Stimulated activated CD4-positive, alpha-beta T cell treated with anti-CD3 and anti-CD28 coated beads, Interleukin-1b, Interleukin-23, amount 100 ng/mL, for 4 hours (primary cell): Measurements from ENCODE around the gene KRT7.

Experiments used
- DNase-seq, 2 donors: peaks; one replicate each; pipeline ENCODE4 v3.0.0-alpha.2; 2020; ENCODE audit warnings: low read depth in 2 of 2

The KRT7 gene

GRCh38 chr12:52232674-52233461, at the start of gene KRT7:
Gene KRT7, plus strand, starts transcription at chr12:52233243. Its CDS starts 54 bp downstream, at chr12:52233297.
- DNase-seq = no peak

DNA sequence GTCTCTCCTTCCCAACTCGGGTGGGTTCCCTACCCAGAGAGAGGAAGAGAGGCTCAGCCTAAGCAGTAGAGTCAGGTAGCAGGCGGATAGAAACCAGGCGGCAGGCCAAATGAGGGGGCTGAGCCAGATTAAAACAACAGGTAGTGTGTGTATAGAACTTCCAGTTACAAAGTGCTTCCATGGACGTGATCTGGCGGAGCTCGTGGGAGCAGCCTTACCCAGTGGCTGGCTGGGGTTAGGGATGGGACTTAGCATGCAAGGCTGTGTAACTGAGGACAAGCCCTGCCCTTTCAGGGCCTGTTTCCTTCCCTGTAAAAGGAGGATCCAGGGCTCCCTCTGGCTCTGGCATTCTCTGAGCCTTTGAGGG, 49.5 kb upstream of the KRT7 start:
- DNase-seq = no peak

- no peak for DNase-seq
Observed at GRCh38 chr12:52183971-52184370, 49.1 kb upstream of the KRT7 start.

DNA sequence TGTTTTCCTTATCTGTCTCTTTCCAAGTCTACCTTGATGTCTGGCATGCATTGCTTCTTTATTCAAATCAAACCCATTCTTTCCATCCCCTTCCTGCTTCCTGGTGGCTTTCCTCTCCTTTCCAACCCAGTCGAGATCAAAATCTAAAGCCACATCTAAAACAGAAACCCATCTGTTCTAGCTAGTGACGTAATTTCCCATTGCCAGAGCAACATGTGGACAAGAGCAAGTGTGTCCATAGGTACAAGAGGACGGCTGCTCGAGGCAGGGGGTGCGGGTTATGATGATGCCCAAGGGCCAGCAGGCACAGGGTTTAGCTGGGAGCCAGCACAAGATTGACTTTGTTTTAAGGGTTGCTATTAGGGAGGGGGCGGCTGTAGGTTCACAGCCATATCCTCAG, 48.2 kb upstream of the KRT7 start:
- DNase-seq = no peak

DNA sequence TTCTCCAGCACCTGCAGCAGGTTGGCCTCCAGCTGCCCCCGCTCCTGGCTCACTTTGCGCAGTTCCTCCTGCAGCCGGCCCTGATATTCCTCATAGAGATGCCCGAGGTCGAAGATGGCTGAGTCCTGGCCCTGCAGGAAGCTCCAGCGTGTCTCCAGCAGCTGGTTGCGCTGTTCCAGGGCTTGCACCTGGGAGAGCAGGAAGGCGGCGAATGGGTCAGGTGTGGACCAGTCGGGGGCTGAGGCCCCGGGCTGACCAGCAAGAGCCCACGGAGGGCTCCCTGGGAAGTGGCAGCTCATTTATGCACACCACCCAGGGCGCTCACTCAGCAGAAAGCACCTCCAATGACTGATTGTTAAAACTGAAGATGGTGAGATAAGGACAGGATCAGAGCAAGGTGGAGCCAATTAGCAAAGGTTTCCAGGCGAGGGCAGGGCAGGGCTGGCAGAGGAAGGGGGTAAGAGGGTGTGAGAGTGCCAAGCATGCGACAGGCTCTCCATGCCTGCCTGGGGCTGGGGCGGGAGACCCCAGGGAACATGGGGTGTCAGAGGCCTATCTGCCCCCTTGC, 47.6 kb upstream of the KRT7 start:
- no peak for DNase-seq

DNA sequence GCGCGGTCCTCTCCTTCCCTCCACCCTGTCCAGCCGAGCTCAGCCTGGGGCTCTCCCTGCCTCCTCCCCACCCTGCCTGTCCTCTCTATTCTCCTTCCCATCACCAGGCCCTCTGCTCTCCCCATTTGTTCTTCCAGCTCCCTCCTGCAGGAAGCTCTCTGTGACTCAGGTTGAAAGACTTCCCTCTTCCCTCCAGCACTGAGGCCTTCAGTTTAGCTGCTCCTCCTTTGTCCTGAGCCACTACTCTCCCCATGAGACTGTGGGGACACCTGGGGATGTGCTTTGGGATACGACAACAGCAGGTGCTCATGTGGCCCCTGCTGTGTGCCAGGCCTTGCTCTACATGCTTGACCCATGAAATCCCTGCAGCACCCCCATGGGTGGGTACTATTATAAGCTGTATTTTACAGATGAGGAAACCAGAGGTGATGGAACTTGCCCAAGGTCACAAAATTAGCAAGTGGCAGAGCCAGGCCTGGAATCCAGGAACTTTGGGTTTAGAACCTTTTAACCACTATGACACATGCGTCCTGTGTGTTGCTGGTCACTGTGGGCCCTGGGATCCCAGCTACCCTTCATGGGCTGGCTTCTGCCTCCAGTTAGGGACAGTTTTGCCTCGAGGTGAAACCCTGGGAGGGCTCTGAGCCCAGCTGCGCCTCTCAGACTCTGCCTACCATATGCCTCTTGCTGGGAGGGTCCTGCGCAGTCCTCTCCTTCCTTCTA, 46.8 kb upstream of the KRT7 start:
- DNase-seq = no peak

DNA sequence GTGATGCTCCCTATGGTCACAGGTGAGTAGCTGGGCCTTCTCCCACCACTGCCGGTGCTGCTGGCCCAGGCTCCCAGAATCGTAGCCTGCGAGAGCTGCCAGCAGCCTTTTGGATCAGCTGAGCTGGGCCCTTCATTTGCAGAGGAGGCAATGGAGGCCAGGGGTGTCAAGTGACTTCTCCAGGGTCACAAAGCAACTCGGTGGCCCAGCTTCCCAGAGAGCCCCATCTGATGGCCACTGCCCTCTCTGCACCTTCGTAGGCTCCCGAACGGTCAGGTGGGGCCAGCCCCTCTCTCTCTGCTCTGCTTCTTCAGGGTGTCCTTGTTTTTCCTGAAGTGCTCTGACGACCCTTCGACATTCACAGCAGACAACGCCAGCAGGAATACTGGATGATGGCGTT, 45.8 kb upstream of the KRT7 start:
- DNase-seq = no peak

DNA sequence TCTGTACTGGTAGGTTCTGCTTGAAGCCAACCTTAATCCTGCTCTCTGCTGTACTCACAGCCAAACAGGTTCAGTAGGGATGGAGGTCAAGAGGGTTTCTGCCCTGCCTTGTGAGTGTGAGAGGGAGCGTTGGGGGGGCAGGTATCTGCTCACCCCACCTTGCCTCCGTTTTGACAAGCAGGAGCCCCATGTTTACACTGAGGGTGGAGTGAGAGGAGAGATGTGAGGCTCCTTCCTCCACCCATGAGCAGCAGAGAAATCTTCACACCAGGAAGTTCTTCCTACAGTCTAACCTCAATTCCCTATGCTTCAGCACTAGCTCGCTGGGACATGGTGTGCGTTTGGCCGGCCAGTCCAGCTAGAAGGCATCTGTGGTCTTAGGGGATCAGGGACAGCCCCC, 45.4 kb upstream of the KRT7 start:
- DNase-seq = no peak

- DNase-seq = no peak
Observed at GRCh38 chr12:52188658-52189057, 44.4 kb upstream of the KRT7 start.

- DNase-seq = no peak
Observed at GRCh38 chr12:52189376-52190174, 43.5 kb upstream of the KRT7 start.

GRCh38 chr12:52190860-52191729, 41.9 kb upstream of the KRT7 start:
- no peak for DNase-seq

- DNase-seq = no peak
Observed at GRCh38 chr12:52191841-52192791, 40.9 kb upstream of the KRT7 start, which contains the start of gene KRT80. Gene KRT80, minus strand, starts transcription at chr12:52192014. Its CDS starts 112 bp downstream, at chr12:52191902.

DNA sequence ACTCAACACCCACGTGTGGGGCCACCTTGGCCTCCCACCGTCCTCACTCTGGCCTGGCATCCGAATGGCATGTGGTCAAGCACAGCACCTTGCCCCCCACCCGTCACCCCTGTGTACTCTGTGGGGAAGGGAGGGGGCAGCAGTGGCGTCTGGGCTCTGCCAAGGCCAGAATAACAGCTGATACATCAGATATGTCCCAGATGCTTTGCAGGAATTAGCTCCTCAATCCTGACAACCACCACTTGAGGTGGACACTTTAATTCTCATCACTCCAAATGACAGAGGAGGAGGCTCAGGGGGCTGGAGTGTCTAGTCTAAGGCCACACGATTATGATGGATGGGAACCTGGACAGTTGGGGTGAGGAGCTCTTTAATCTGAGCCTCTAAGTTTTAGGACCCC, 39.5 kb upstream of the KRT7 start:
- DNase-seq = no peak

GRCh38 chr12:52193991-52194390, 39.1 kb upstream of the KRT7 start:
- no peak for DNase-seq

GRCh38 chr12:52195065-52195730, 37.8 kb upstream of the KRT7 start:
- DNase-seq = no peak

DNA sequence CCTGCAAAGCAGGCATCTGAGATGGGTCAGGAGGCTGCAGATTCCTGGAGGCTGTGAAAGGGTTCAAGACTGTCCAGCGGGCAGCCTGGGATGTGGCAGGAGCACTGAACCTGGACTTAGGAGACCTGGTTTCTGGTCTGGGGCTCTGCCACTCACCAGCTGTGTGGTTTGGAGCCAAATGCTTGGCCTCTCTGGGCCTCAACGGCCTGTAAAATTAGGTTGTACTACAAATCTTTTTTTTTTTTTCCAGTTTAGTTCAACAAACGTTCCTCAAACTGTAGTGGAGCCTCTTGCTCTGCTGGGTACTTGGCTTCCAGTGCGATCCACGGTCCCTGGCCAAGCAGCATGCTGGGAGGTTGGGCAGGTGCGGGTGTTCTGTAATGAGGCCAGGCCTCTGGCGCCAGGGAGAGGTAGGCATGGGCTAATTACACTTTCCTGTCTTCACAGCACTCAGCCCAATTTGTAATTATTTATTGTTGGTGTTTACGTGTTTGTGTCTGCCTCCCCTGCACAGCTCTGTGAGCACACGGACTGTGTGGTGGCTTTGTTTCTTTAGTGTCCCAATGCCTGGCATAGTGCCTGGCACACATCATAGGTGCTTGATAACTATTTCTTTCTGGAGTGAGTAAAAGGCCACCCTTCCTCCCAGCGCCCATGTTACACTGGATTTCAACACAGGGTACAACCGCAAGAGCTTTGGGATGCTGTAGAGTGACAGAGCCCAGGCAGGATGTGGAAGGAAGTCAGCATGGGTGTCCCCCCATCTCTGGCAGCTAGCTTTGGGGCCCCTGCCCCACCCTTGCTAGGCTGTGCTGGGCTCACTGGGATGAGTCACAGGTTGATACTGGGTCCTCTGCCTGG, 35.4 kb upstream of the KRT7 start:
- no peak for DNase-seq

DNA sequence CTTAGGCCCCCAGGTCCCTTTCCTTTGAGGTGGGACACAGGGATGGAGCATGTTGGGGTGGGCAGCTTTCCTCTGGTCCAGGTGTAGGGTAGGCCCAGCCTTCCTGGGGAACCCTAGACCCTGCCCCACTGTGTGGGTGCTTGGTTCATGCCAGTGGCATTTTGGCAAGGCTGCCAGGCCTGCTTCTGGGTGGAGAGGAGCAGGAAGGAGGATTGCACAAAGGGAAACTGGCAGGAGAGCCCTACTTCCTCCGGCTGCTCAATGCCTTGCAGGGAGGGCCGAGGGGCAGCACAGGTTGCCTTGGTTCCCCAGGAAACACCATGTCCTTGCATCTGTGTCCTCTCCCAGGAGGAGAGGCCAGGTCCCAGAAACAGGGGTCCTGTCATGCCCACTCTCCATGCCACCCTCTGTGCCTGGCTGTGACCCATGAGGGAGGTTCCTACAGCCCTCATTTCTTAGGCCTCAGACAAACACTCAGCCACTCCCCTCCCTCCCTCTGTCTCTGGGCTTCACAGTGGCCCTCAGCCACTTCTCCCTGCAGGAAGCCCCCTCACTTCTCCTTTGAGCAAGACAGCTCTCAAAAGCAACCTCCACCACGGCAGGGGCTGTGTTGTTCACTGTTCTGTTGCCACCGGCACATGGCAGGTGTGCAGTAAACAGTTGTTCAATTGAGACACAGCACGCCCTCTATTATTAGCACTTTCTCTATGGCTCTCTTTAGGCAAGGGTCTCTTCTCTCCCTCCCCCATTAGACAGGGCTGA, 34.4 kb upstream of the KRT7 start:
- no peak for DNase-seq
